Measurements from ENCODE around the gene MAP3K20. TPM values are rescaled to one million over a fixed set of nuclear protein-coding genes. Genes with fewer than 3 reads are reported as not detected.

MAP3K20 gene
- total and polyA plus RNA-seq, 5 donors from 2014 or later = 1.3 to 1.9 (median 1.7) TPM

DNA sequence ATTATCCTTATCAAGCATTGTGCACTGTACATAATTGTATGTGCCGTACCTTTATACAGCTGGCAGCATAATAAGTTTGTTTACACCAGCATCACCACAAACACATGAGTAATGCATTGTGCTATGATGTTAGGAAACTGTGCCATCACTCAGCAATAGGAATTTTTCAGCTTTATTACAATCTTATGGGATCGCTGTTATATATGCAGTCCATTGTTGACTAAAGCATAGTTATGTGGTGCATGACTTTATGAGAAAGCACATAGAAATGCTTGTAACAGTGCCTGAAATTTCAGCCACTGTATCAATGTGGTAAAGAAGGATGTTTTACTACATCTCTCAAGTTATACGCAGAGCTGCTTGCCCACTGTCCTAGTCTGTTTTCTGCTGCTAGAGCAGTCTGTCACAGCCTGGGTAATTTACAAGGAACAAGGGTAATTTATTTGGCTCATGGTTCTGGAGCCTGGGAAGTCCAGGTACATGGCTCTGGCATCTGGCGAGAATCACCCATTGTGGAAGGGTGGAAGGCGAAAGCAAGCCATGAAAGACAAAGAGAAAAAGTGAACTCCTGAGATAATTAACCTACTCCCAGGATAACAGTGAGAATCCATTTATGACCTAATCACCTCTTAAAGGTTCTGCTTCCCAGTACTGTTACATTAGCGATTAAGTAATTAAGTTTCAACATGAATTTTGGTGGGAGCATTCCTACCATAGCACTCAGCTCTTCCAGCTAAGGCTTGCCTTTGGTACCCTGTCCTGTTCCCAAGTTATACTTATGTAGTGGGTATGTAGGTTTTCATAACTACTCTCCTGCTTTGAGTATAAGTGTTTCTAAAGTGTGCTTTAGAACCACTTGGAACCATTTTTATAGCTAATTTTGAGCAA is 4.6 kb downstream of the MAP3K20 start:
- no peaks in the 10 kb centered on the region for H3K9me3 ChIP-seq (ENCODE audit: control insufficient read depth in 2 of 2, low read length in 2 of 2)
- H3K27ac ChIP-seq (ENCODE audit: insufficient read depth, low read length, poor library complexity, severe bottlenecking) = no peak overlapping the region
- Mint-ChIP-seq H3K4me3 (no peak overlapping the region), H3K4me1 (peaks cover 0 to 14% (median under 1%) of the 10 kb centered on the region in 4 donors), H3K36me3 (no peaks in the 10 kb centered on the region), H3K9me3 (peaks cover 0 to 2% (median 0%) of the 10 kb centered on the region in 7 donors), H3K27ac (no peak overlapping the region), H3K27me3 (peaks cover 19% of the 10 kb centered on the region)
- peaks cover 10% of the 10 kb centered on the region for H3K4me1 ChIP-seq (ENCODE audit: control insufficient read depth, insufficient read depth, low read length, poor library complexity, severe bottlenecking)
- no peaks in the 10 kb centered on the region for H3K36me3 ChIP-seq (ENCODE audit: control insufficient read depth, insufficient read depth, low read length)
- peaks cover 5% of the 10 kb centered on the region for H3K27me3 ChIP-seq (ENCODE audit: control insufficient read depth, insufficient read depth, low read length)
- ATAC-seq (ENCODE audit: low read depth in 2 of 2) (no peak), DNase-seq (no peak)
- H3K4me3 ChIP-seq (ENCODE audit: low read depth, low read length) = no peak overlapping the region

DNA sequence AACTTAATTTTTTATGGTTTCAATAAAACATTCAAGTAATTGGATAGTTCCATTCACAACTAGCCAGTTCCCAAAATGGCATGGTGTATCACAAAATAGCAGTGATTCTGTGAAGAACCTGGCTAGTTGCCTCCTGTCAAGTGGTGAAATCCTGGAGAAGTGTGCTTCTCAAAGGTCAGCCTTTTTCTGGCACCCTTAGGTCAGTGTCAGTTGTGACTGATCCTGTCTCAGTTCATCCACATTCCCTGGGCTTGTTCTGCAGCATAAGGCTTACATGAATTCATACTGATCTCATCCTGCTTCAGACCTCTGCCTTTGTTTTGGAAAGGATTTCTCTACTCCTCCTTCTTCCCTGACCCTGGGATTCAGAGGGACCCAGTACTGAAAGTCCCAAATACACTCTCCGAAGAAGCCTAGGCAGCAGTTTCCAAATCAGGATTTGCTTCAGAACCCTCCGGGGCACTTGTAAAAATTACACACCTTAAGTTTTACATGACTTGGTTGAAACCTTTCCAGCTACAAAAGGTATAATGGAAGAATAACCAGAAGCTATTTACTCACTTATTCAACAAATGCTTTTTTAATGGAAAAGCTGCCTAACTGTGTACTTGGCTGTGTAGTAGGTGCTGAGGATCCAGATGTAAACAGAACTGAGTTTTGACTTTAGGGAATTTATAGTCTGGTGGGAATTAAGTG is 11.0 kb downstream of the MAP3K20 start:
- DNase-seq (no peak), ATAC-seq (ENCODE audit: low read depth in 2 of 2) (no peak)
- peaks cover 0 to 2% (median 0%) of the 10 kb centered on the region in 7 donors for H3K9me3 Mint-ChIP-seq
- H3K36me3 Mint-ChIP-seq = no peaks in the 10 kb centered on the region
- H3K9me3 ChIP-seq (ENCODE audit: control insufficient read depth in 2 of 2, low read length in 2 of 2) = no peaks in the 10 kb centered on the region
- no peaks in the 10 kb centered on the region for H3K27me3 ChIP-seq (ENCODE audit: control insufficient read depth, insufficient read depth, low read length)
- no peak overlapping the region for H3K27ac ChIP-seq (ENCODE audit: insufficient read depth, low read length, poor library complexity, severe bottlenecking)
- H3K4me1 Mint-ChIP-seq = no peaks in the 10 kb centered on the region
- H3K36me3 ChIP-seq (ENCODE audit: control insufficient read depth, insufficient read depth, low read length) = no peaks in the 10 kb centered on the region
- H3K4me1 ChIP-seq (ENCODE audit: control insufficient read depth, insufficient read depth, low read length, poor library complexity, severe bottlenecking) = no peaks in the 10 kb centered on the region
- no peak overlapping the region for H3K27ac Mint-ChIP-seq
- H3K27me3 Mint-ChIP-seq = peaks cover 15% of the 10 kb centered on the region
- H3K4me3 ChIP-seq (ENCODE audit: low read depth, low read length) = no peak overlapping the region
- no peak overlapping the region for H3K4me3 Mint-ChIP-seq

DNA sequence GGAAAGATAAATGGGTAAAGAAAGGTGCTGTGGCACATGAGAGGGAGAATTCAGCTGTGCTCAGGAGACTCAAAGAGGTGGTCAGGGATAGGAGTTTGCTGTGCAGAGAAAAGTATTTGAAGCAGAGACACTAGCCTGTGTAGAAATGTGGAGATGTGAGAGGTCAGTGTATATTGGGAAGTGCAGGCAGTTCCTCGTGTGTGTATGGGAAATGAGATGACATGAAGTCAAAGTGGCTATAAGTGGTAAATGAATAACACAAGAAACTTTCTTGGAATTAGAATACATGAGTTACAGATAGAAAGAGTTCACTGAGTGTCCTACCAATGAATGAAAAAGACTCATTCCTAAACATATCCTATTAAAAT is 11.6 kb downstream of the MAP3K20 start:
- no peaks in the 10 kb centered on the region for H3K36me3 ChIP-seq (ENCODE audit: control insufficient read depth, insufficient read depth, low read length)
- no peak overlapping the region for H3K4me3 ChIP-seq (ENCODE audit: low read depth, low read length)
- Mint-ChIP-seq H3K27ac (no peak overlapping the region), H3K4me1 (no peaks in the 10 kb centered on the region), H3K9me3 (peaks cover 0 to 2% (median 0%) of the 10 kb centered on the region in 7 donors), H3K4me3 (no peak overlapping the region), H3K36me3 (no peaks in the 10 kb centered on the region), H3K27me3 (peaks cover 15% of the 10 kb centered on the region)
- DNase-seq = no peak
- ATAC-seq (ENCODE audit: low read depth in 2 of 2) = no peak
- no peaks in the 10 kb centered on the region for H3K27me3 ChIP-seq (ENCODE audit: control insufficient read depth, insufficient read depth, low read length)
- no peak overlapping the region for H3K27ac ChIP-seq (ENCODE audit: insufficient read depth, low read length, poor library complexity, severe bottlenecking)
- no peaks in the 10 kb centered on the region for H3K4me1 ChIP-seq (ENCODE audit: control insufficient read depth, insufficient read depth, low read length, poor library complexity, severe bottlenecking)
- no peaks in the 10 kb centered on the region for H3K9me3 ChIP-seq (ENCODE audit: control insufficient read depth in 2 of 2, low read length in 2 of 2)

DNA sequence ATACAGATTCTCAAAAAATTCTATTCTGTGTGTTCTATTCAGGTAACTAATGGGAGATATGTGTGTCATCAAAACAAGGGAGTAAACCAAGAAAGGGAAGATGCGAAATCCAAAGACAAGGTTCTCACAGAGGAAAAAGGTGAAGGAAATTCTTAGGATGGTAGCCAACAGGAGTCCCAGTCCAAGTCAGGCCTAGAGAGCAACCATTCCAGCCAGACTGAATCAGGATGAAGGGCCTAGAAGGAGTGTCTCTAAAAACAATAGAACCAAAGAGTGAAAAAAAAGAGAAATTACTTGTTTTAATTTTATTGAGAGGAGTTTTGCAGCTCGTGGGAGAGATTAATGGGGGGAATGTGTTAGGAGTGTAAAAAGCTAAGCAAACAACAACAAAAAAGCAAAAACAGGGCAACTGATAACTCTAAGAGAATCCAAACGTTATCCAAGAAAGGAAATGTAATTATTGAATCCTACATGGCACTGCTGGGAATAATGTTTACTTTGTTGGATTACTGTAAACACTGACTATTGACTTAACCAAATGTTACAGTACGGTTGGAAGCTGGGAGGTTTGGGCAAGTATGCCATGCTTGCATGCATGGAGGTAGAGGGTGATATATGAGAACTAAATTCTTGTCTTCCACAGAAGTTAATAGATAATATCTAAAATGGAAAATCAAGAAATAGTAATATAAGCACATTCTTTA is 12.3 kb downstream of the MAP3K20 start:
- Histone ChIP-seq H3K27ac (ENCODE audit: insufficient read depth, low read length, poor library complexity, severe bottlenecking) (no peak overlapping the region), H3K4me1 (ENCODE audit: control insufficient read depth, insufficient read depth, low read length, poor library complexity, severe bottlenecking) (no peaks in the 10 kb centered on the region), H3K27me3 (ENCODE audit: control insufficient read depth, insufficient read depth, low read length) (no peaks in the 10 kb centered on the region), H3K4me3 (ENCODE audit: low read depth, low read length) (no peak overlapping the region), H3K36me3 (ENCODE audit: control insufficient read depth, insufficient read depth, low read length) (no peaks in the 10 kb centered on the region), H3K9me3 (ENCODE audit: control insufficient read depth in 2 of 2, low read length in 2 of 2) (no peaks in the 10 kb centered on the region)
- H3K27me3 Mint-ChIP-seq = peaks cover 15% of the 10 kb centered on the region
- H3K9me3 Mint-ChIP-seq = no peaks in the 10 kb centered on the region
- H3K4me3 Mint-ChIP-seq = no peak overlapping the region
- H3K4me1 Mint-ChIP-seq = no peaks in the 10 kb centered on the region
- no peaks in the 10 kb centered on the region for H3K36me3 Mint-ChIP-seq
- DNase-seq (no peak), ATAC-seq (ENCODE audit: low read depth in 2 of 2) (no peak)
- H3K27ac Mint-ChIP-seq = no peak overlapping the region

DNA sequence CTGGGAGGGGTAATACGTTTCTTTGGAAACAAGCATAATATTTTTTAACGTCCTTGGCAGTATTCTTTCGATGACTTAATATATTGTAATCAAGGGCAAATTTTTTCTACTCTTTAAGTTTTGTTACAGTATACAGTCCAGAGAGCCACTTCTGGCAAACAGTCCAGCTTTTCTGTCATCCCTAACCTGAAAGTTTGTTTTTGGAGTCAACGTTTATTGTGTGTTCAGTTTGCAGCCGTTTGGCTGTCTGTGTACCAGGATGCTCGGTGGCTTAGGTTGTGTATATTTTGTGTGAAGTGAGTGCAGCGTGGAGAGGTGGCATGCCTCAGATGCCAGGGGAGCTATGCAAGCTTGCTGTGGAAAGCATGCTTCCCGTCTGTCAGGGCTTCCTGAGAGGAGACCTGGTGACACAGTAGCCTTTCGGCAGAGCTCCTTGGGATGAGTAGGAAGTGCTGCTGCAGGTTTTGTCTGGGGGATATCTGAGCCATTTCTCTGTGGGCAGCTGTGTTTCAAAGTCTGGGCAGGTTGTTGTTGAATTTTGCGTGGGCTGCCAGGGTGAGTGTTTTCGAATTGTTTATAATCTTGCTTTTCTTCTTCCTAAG is 14.7 kb downstream of the MAP3K20 start:
- Histone ChIP-seq H3K4me1 (ENCODE audit: control insufficient read depth, insufficient read depth, low read length, poor library complexity, severe bottlenecking) (no peaks in the 10 kb centered on the region), H3K4me3 (ENCODE audit: low read depth, low read length) (no peak overlapping the region), H3K36me3 (ENCODE audit: control insufficient read depth, insufficient read depth, low read length) (no peaks in the 10 kb centered on the region), H3K27me3 (ENCODE audit: control insufficient read depth, insufficient read depth, low read length) (no peaks in the 10 kb centered on the region), H3K27ac (ENCODE audit: insufficient read depth, low read length, poor library complexity, severe bottlenecking) (no peak overlapping the region), H3K9me3 (ENCODE audit: control insufficient read depth in 2 of 2, low read length in 2 of 2) (no peaks in the 10 kb centered on the region)
- H3K27ac Mint-ChIP-seq = no peak overlapping the region
- DNase-seq (no peak), ATAC-seq (ENCODE audit: low read depth in 2 of 2) (no peak)
- no peaks in the 10 kb centered on the region for H3K4me1 Mint-ChIP-seq
- peaks cover 11% of the 10 kb centered on the region for H3K27me3 Mint-ChIP-seq
- no peak overlapping the region for H3K4me3 Mint-ChIP-seq
- H3K9me3 Mint-ChIP-seq = no peaks in the 10 kb centered on the region
- H3K36me3 Mint-ChIP-seq = no peaks in the 10 kb centered on the region

DNA sequence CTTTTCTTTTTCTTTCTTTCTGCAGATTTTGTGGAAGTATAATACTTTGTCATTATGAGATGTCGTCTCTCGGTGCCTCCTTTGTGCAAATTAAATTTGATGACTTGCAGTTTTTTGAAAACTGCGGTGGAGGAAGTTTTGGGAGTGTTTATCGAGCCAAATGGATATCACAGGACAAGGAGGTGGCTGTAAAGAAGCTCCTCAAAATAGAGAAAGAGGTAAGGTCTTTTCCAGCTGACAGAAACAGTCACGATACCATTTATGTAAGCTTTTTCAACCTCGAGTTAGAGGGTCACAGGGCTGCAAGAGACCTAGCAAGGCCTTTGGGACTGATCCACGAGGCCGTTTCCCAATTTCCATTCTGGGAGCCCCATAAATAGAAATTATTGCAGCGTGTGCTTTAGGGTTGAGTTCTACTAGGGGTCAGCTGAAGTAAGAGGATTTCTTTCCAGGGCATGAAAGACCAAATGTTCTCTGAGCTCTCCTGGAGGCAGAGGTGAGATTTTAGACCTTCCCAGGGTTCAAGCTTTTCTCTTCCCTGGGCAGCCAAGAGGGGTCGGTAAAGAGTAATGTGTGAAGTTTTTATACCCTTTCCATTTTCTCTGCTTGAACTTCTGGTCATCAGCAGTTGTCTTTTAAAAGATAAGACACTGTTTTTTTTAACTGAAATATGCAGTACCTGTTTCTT is 15.5 kb downstream of the MAP3K20 start:
- H3K27ac Mint-ChIP-seq = no peak overlapping the region
- ATAC-seq (ENCODE audit: low read depth in 2 of 2) (no peak), DNase-seq (no peak)
- no peaks in the 10 kb centered on the region for H3K9me3 Mint-ChIP-seq
- no peaks in the 10 kb centered on the region for H3K4me1 ChIP-seq (ENCODE audit: control insufficient read depth, insufficient read depth, low read length, poor library complexity, severe bottlenecking)
- no peak overlapping the region for H3K27ac ChIP-seq (ENCODE audit: insufficient read depth, low read length, poor library complexity, severe bottlenecking)
- no peaks in the 10 kb centered on the region for H3K4me1 Mint-ChIP-seq
- H3K4me3 ChIP-seq (ENCODE audit: low read depth, low read length) = no peak overlapping the region
- H3K27me3 ChIP-seq (ENCODE audit: control insufficient read depth, insufficient read depth, low read length) = no peaks in the 10 kb centered on the region
- no peaks in the 10 kb centered on the region for H3K36me3 ChIP-seq (ENCODE audit: control insufficient read depth, insufficient read depth, low read length)
- no peaks in the 10 kb centered on the region for H3K9me3 ChIP-seq (ENCODE audit: control insufficient read depth in 2 of 2, low read length in 2 of 2)
- no peaks in the 10 kb centered on the region for H3K36me3 Mint-ChIP-seq
- H3K4me3 Mint-ChIP-seq = no peak overlapping the region
- peaks cover 11% of the 10 kb centered on the region for H3K27me3 Mint-ChIP-seq

DNA sequence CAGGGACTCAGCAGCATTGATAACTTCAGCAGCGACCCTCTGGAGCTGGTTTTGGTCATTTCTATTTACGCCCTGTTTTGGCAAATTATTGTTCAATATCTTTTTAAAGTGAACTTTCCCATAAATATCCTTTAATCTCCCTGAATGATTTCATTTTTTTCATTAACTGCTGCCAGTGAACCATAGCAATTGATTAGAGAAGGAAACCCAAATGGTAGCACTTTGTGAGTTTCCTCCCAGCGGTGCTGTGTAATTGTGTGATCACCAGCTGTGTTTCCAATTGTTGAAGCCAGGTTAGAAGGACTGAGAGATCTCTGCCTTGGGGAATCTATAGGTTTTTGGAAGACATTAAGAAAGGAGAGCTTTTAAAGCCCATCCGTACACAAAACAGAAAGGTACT is 16.3 kb downstream of the MAP3K20 start:
- Histone ChIP-seq H3K9me3 (ENCODE audit: control insufficient read depth in 2 of 2, low read length in 2 of 2) (no peaks in the 10 kb centered on the region), H3K27ac (ENCODE audit: insufficient read depth, low read length, poor library complexity, severe bottlenecking) (no peak overlapping the region), H3K4me3 (ENCODE audit: low read depth, low read length) (no peak overlapping the region), H3K27me3 (ENCODE audit: control insufficient read depth, insufficient read depth, low read length) (no peaks in the 10 kb centered on the region), H3K4me1 (ENCODE audit: control insufficient read depth, insufficient read depth, low read length, poor library complexity, severe bottlenecking) (no peaks in the 10 kb centered on the region), H3K36me3 (ENCODE audit: control insufficient read depth, insufficient read depth, low read length) (no peaks in the 10 kb centered on the region)
- ATAC-seq (ENCODE audit: low read depth in 2 of 2) (no peak), DNase-seq (no peak)
- Mint-ChIP-seq H3K27ac (no peak overlapping the region), H3K27me3 (peaks cover 11% of the 10 kb centered on the region), H3K4me3 (no peak overlapping the region), H3K36me3 (no peaks in the 10 kb centered on the region), H3K9me3 (no peaks in the 10 kb centered on the region), H3K4me1 (no peaks in the 10 kb centered on the region)

Measured in CD4-positive, CD25-positive, alpha-beta regulatory T cell (primary cell).